Vagina (tissue), 2 donors: ENCODE data around the gene PRR30. TPM values are rescaled to one million over a fixed set of nuclear protein-coding genes. Genes with fewer than 3 reads are reported as not detected.

Experiments
- DNase-seq, 2 donors: peaks; one replicate each; pipeline ENCODE4 v3.0.0-alpha.2; 2017; ENCODE audit errors: extremely low spot score in 2 of 2
- H3K27ac ChIP-seq: fragments of 200-600 bp; sonication (generic); one replicate; pipeline ENCODE4 v1.5.1; 2019
- H3K27me3 ChIP-seq: fragments of 200-600 bp; sonication (generic); one replicate; pipeline ENCODE4 v1.5.1; 2019
- H3K36me3 ChIP-seq, 2 donors: fragments of 200-600 bp; sonication (generic); one replicate each; pipeline ENCODE4 v1.5.1; 2017 to 2019
- H3K4me1 ChIP-seq: fragments of 200-600 bp; sonication (generic); one replicate; pipeline ENCODE4 v1.5.1; 2019
- H3K4me3 ChIP-seq, 2 donors: fragments of 200-600 bp; sonication (generic); 1 replicate in 1 of 2; 2 replicates in 1 of 2; pipeline ENCODE4 v1.5.1; 2016 to 2019
- H3K9me3 ChIP-seq: fragments of 200-600 bp; sonication (generic); one replicate; pipeline ENCODE4 v1.5.1; 2019
- CTCF ChIP-seq, 3 experiments: fragments of 450-650 bp in 2 of 3; fragments of 200-600 bp in 1 of 3; sonication (generic) in 1 of 3; IDR thresholded peaks; one replicate each; pipeline ENCODE4 v1.5.1; 2017 to 2019; ENCODE audit warnings: antibody characterized with exemption in 3 of 3, mild to moderate bottlenecking in 2 of 3, moderate library complexity in 2 of 3
- POLR2A ChIP-seq, 2 donors: fragments of 450-650 bp; IDR thresholded peaks; one replicate each; pipeline ENCODE4 v1.6.1; 2017; ENCODE audit warnings: antibody characterized with exemption in 2 of 2, mild to moderate bottlenecking in 2 of 2, moderate library complexity in 2 of 2
- POLR2AphosphoS5 ChIP-seq, 2 donors: sonication (generic); formaldehyde crosslinking; IDR thresholded peaks; one replicate each; pipeline ENCODE4 v1.9.0; 2017; ENCODE audit warnings: antibody characterized with exemption in 2 of 2, mild to moderate bottlenecking in 2 of 2, low read depth in 1 of 2; ENCODE audit not compliant: insufficient read depth in 1 of 2
- intact Hi-C: fragments of 100-400 bp; cut with DNase I; formaldehyde crosslinking; loops from one replicate; pipeline ENCODE4 v1.15.1; 2023
- total RNA-seq: library from RNA; depleted of rRNA; stranded (reverse); fragments of >200 nt; gene quantifications from one replicate; pipeline ENCODE4 v1.2.3, GENCODE V29; 2016

The PRR30 gene
- total RNA-seq, 1 donor from 2014 or later, result not detected

GRCh38 chr2:27087823-27088410 is 51.3 kb downstream of the PRR30 start:
- Histone ChIP-seq H3K9me3 (no peaks in the 10 kb centered on the region), H3K36me3 (no peaks in the 10 kb centered on the region), H3K27ac (no peak overlapping the region), H3K4me1 (peaks cover 31% of the 10 kb centered on the region), H3K4me3 (no peak overlapping the region), H3K27me3 (no peaks in the 10 kb centered on the region)
- TF ChIP-seq CTCF (IDR thresholded peaks at IDR 0.05) (no peak), POLR2AphosphoS5 (IDR thresholded peaks at IDR 0.05; ENCODE audit: insufficient read depth in 1 of 2, low read depth in 1 of 2) (no peak), POLR2A (IDR thresholded peaks at IDR 0.05) (no peak)
- no peak for DNase-seq
- intact Hi-C loops, result loop anchor here (2.0 to 10.0 kb wide), 3 partner anchors 37 to 126 kb away; partner anchors contain the start of genes AGBL5 and TMEM214

Other genes with a start within 250 kb of the PRR30 start
- 20.6 TPM for gene MAPRE3, start 168.8 kb downstream of the PRR30 start, total RNA-seq
- gene TMEM214, start 106.4 kb downstream of the PRR30 start, total RNA-seq, result 53.3 TPM
- gene AGBL5, start 87.7 kb downstream of the PRR30 start, total RNA-seq, result 8.8 TPM
- gene OST4, start 67.8 kb downstream of the PRR30 start, total RNA-seq, result 269 TPM
- gene EMILIN1, start 60.8 kb downstream of the PRR30 start, total RNA-seq, result 100 TPM
- gene KHK, start 52.6 kb downstream of the PRR30 start, total RNA-seq, result 9.3 TPM
- gene CGREF1, start 20.3 kb downstream of the PRR30 start, total RNA-seq, result 2.2 TPM
- not detected for gene ABHD1, start 15.6 kb downstream of the PRR30 start, total RNA-seq
- 57.5 TPM for gene PREB, start 4.8 kb downstream of the PRR30 start, total RNA-seq
- 7.4 TPM for gene TCF23, start 9.6 kb upstream of the PRR30 start, total RNA-seq
- gene ATRAID, start 72.6 kb upstream of the PRR30 start, total RNA-seq, result 150 TPM
- 37.3 TPM for gene SLC5A6, start 72.9 kb upstream of the PRR30 start, total RNA-seq
- 25.0 TPM for gene CAD, start 78.0 kb upstream of the PRR30 start, total RNA-seq
- 1.2 TPM for gene SLC30A3, start 123.6 kb upstream of the PRR30 start, total RNA-seq
- gene DNAJC5G, start 136.0 kb upstream of the PRR30 start, total RNA-seq, result 1.5 TPM
- gene TRIM54, start 143.0 kb upstream of the PRR30 start, total RNA-seq, result 2.5 TPM
- 3.2 TPM for gene UCN, start 169.0 kb upstream of the PRR30 start, total RNA-seq
- 55.7 TPM for gene MPV17, start 183.7 kb upstream of the PRR30 start, total RNA-seq
- gene GTF3C2, start 217.4 kb upstream of the PRR30 start, total RNA-seq, result 67.5 TPM
- gene EIF2B4, start 230.9 kb upstream of the PRR30 start, total RNA-seq, result 37.1 TPM
- 99.2 TPM for gene SNX17, start 231.2 kb upstream of the PRR30 start, total RNA-seq
- 17.4 TPM for gene ZNF513, start 241.3 kb upstream of the PRR30 start, total RNA-seq